Measurements from ENCODE around the gene SEMA3A. TPM values are rescaled to one million over a fixed set of nuclear protein-coding genes. Genes with fewer than 3 reads are reported as not detected.

SEMA3A gene
- total RNA-seq, 1 experiment from 2014 or later: 14.2 TPM

- BruUV-seq (replicated peaks): no TSS peak
- no peak for TF ChIP-seq ZNF274 (IDR thresholded peaks at IDR 0.05; ENCODE audit: low read depth, low read length)
- peak; percentile 57 for TF ChIP-seq CEBPB (IDR thresholded peaks at IDR 0.05; ENCODE audit: low read depth)
- peak; percentile 53; the same call in 1 of the 2 replicates for TF ChIP-seq ATF3 (IDR thresholded peaks at IDR 0.05)
- no peak for TF ChIP-seq REST (IDR thresholded peaks at IDR 0.05; ENCODE audit: low read depth)
- H2AFZ ChIP-seq (ENCODE audit: low read depth, low read length, poor library complexity, severe bottlenecking): no peak overlapping the region
- no peaks in the 10 kb centered on the region for H3K9me2 ChIP-seq (ENCODE audit: insufficient read depth)
- ATAC-seq (no peak), DNase-seq (ENCODE audit: low read depth, low spot score) (no peak)
- no peaks in the 10 kb centered on the region for H3K4me1 ChIP-seq (ENCODE audit: control insufficient read depth in 1 of 2, insufficient read depth in 2 of 2, low read length in 2 of 2)
- ChIA-PET CTCF (no interaction called here), RAD21 (ENCODE audit: low non-redundant PET in 1 of 2, low total read pairs in 2 of 2, uncharacterized antibody in 2 of 2, unreplicated experiment in 2 of 2) (no interaction called here), POLR2A (no interaction called here)
- intact Hi-C loops (cut with micrococcal nuclease): no loop called here
- no peak overlapping the region for H3K27ac ChIP-seq (ENCODE audit: low read depth, low read length)
- no peak overlapping the region for H3K4me2 ChIP-seq (ENCODE audit: low read length)
- no peaks in the 10 kb centered on the region for H3K9me3 ChIP-seq (ENCODE audit: control insufficient read depth in 1 of 2, insufficient read depth in 1 of 2, low read depth in 1 of 2, low read length in 2 of 2)
- no peak overlapping the region for H3K4me3 ChIP-seq (replicated peaks in 1 of 2; ENCODE audit: low read depth in 1 of 2, low read length in 2 of 2)
- H3K36me3 ChIP-seq (ENCODE audit: control insufficient read depth in 1 of 2, insufficient read depth in 2 of 2, low read length in 2 of 2): no peaks in the 10 kb centered on the region
- no peak overlapping the region for H3K9ac ChIP-seq (ENCODE audit: low read length)
- H3K27me3 ChIP-seq (ENCODE audit: insufficient read depth, low read length): no peaks in the 10 kb centered on the region
- H4K20me1 ChIP-seq (ENCODE audit: insufficient read depth): no peaks in the 10 kb centered on the region
- H3K79me2 ChIP-seq (ENCODE audit: insufficient read depth, low read length): no peaks in the 10 kb centered on the region
These were observed 180.9 kb downstream of the SEMA3A start for GRCh38 chr7:84013616-84014240.

GRCh38 chr7:84009782-84010181 is 184.8 kb downstream of the SEMA3A start:
- no peak overlapping the region for H2AFZ ChIP-seq (ENCODE audit: low read depth, low read length, poor library complexity, severe bottlenecking)
- H3K9me2 ChIP-seq (ENCODE audit: insufficient read depth): no peaks in the 10 kb centered on the region
- H3K36me3 ChIP-seq (ENCODE audit: control insufficient read depth in 1 of 2, insufficient read depth in 2 of 2, low read length in 2 of 2): no peaks in the 10 kb centered on the region
- H3K9me3 ChIP-seq (ENCODE audit: control insufficient read depth in 1 of 2, insufficient read depth in 1 of 2, low read depth in 1 of 2, low read length in 2 of 2): no peaks in the 10 kb centered on the region
- no peak overlapping the region for H3K27ac ChIP-seq (ENCODE audit: low read depth, low read length)
- H4K20me1 ChIP-seq (ENCODE audit: insufficient read depth): no peaks in the 10 kb centered on the region
- ChIA-PET CTCF (no interaction called here), RAD21 (ENCODE audit: low non-redundant PET in 1 of 2, low total read pairs in 2 of 2, uncharacterized antibody in 2 of 2, unreplicated experiment in 2 of 2) (no interaction called here), POLR2A (no interaction called here)
- intact Hi-C loops (cut with micrococcal nuclease): no loop called here
- no peaks in the 10 kb centered on the region for H3K79me2 ChIP-seq (ENCODE audit: insufficient read depth, low read length)
- H3K4me3 ChIP-seq (replicated peaks in 1 of 2; ENCODE audit: low read depth in 1 of 2, low read length in 2 of 2): no peak overlapping the region
- no peak overlapping the region for H3K4me2 ChIP-seq (ENCODE audit: low read length)
- BruUV-seq (replicated peaks): no TSS peak
- DNase-seq (ENCODE audit: low read depth, low spot score) (no peak), ATAC-seq (no peak)
- no peaks in the 10 kb centered on the region for H3K27me3 ChIP-seq (ENCODE audit: insufficient read depth, low read length)
- H3K4me1 ChIP-seq (ENCODE audit: control insufficient read depth in 1 of 2, insufficient read depth in 2 of 2, low read length in 2 of 2): no peaks in the 10 kb centered on the region
- no peak overlapping the region for H3K9ac ChIP-seq (ENCODE audit: low read length)
- TF ChIP-seq SRF (IDR thresholded peaks at IDR 0.05; ENCODE audit: low read depth): no peak
- no peak for TF ChIP-seq REST (IDR thresholded peaks at IDR 0.05; ENCODE audit: low read depth)
- TF ChIP-seq FOSL1 (IDR thresholded peaks at IDR 0.05; ENCODE audit: low read depth): no peak
- TF ChIP-seq ZFX (IDR thresholded peaks at IDR 0.05): no peak
- TF ChIP-seq POLR2AphosphoS5 (IDR thresholded peaks at IDR 0.05; ENCODE audit: low read depth, low read length): no peak
- no peak for TF ChIP-seq EZH2phosphoT487 (IDR thresholded peaks at IDR 0.05; ENCODE audit: borderline replicate concordance)
- no peak for TF ChIP-seq TCF7L2 (IDR thresholded peaks at IDR 0.05; ENCODE audit: borderline replicate concordance, extremely low read depth, insufficient read depth, insufficient read length)
- no peak for TF ChIP-seq RAD21 (IDR thresholded peaks at IDR 0.05; ENCODE audit: low read depth)
- TF ChIP-seq EGR1 (IDR thresholded peaks at IDR 0.05; ENCODE audit: low read depth): no peak
